ENCODE measurements around the gene WFDC2. TPM values are rescaled to one million over a fixed set of nuclear protein-coding genes. Genes with fewer than 3 reads are reported as not detected.

The WFDC2 gene
- total and polyA plus RNA-seq, 2 experiments from 2014 or later: 12.6 to 99.1 TPM

DNA sequence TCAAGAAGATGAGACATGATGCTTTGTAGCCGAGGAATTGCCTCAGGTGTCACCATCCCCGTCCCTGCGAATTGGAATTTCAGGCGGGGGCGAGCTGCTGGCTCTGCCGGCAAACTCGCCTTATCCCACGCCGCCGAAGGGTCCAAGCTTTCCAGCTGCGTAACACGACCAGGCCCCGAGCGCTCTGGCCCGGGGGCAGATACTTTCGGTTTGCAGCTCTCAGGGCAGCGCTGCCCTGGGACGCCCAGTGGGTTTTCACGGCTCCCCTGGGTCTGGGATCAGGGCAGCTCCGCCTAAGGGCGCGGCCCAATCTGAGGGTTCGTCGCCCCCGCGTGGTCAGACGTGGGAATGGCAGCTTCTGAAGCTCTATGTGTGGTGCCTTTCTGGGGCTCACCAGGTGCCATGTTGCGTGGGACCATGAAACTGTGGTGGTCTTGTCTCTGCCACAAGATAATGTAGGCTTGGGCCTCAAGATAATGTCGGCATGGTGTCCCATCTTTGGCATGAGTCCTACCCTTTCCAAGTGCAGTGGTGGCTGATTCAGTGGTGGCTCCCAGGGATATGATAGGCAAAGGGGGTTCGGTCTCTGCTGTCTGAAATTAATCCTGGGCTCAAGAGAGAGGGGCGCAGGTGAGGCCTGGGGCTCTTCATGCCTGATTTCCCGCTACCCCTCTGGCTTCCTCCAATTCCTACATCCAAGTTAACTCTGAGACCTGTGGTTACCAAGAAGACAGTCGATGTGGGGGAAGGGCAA is 32.6 kb upstream of the WFDC2 start:
- H3K27me3 ChIP-seq: no peaks in the 10 kb centered on the region
- TF ChIP-seq, protein P1, sequence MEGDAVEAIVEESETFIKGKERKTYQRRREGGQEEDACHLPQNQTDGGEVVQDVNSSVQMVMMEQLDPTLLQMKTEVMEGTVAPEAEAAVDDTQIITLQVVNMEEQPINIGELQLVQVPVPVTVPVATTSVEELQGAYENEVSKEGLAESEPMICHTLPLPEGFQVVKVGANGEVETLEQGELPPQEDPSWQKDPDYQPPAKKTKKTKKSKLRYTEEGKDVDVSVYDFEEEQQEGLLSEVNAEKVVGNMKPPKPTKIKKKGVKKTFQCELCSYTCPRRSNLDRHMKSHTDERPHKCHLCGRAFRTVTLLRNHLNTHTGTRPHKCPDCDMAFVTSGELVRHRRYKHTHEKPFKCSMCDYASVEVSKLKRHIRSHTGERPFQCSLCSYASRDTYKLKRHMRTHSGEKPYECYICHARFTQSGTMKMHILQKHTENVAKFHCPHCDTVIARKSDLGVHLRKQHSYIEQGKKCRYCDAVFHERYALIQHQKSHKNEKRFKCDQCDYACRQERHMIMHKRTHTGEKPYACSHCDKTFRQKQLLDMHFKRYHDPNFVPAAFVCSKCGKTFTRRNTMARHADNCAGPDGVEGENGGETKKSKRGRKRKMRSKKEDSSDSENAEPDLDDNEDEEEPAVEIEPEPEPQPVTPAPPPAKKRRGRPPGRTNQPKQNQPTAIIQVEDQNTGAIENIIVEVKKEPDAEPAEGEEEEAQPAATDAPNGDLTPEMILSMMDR (IDR thresholded peaks at IDR 0.05; ENCODE audit: poor library complexity): peak; percentile 95
- TF ChIP-seq EZH2 (IDR thresholded peaks at IDR 0.05; ENCODE audit: borderline replicate concordance) (no peak), EZH2phosphoT487 (IDR thresholded peaks at IDR 0.05; ENCODE audit: low read depth, severe bottlenecking, unreplicated experiment) (no peak)
- DNase-seq (ENCODE audit: low spot score): peak; percentile 92
- WGBS (ENCODE audit: low lambda C conversion rate, missing lambda C conversion rate): 14% methylated on average over 33 of the region's 33 CpGs
- H3K4me1 ChIP-seq (ENCODE audit: insufficient read depth): no peaks in the 10 kb centered on the region
- H3K79me2 ChIP-seq: no peaks in the 10 kb centered on the region
- H3K36me3 ChIP-seq (replicated peaks; ENCODE audit: insufficient read depth, low read depth): no peaks in the 10 kb centered on the region
- no peaks in the 10 kb centered on the region for H4K20me1 ChIP-seq (ENCODE audit: insufficient read depth, poor library complexity, severe bottlenecking)
- H3K4me3 ChIP-seq: peak overlapping the region; percentile 76
- peak overlapping the region; percentile 47 for H3K27ac ChIP-seq
- no peaks in the 10 kb centered on the region for H3K9me3 ChIP-seq (ENCODE audit: low read depth)
- H3K9me2 ChIP-seq (replicated peaks; ENCODE audit: insufficient read depth): no peaks in the 10 kb centered on the region
- peak overlapping the region; percentile 72 for H2AFZ ChIP-seq
- peak overlapping the region; percentile 78 for H3K4me2 ChIP-seq

DNA sequence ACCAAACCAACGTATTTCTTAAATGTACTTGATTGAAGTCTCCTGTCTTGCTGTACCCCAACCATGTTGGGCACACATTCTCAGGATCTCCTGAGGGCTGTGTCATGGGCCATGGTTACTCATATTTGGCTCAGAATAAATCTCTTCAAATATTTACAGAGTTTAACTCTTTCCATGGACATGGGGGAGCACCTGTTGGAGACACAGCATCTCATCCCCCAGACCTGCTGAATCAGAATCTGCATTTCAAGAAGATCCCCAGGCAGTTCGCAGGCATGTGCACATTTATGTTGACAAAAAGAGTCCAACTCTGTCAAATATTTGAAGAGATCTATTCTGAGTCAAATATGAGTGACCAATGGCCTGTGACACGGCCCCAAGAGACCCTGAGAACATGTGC is 29.1 kb upstream of the WFDC2 start:
- Histone ChIP-seq H3K27ac (no peak overlapping the region), H4K20me1 (ENCODE audit: insufficient read depth, poor library complexity, severe bottlenecking) (no peaks in the 10 kb centered on the region), H3K9me3 (ENCODE audit: low read depth) (no peaks in the 10 kb centered on the region), H2AFZ (no peak overlapping the region), H3K9me2 (replicated peaks; ENCODE audit: insufficient read depth) (no peaks in the 10 kb centered on the region), H3K4me2 (no peak overlapping the region), H3K4me1 (ENCODE audit: insufficient read depth) (peaks cover 3% of the 10 kb centered on the region), H3K27me3 (no peaks in the 10 kb centered on the region), H3K4me3 (no peak overlapping the region), H3K79me2 (no peaks in the 10 kb centered on the region), H3K36me3 (replicated peaks; ENCODE audit: insufficient read depth, low read depth) (no peaks in the 10 kb centered on the region)
- no peak for DNase-seq (ENCODE audit: low spot score)
- TF ChIP-seq EZH2phosphoT487 (IDR thresholded peaks at IDR 0.05; ENCODE audit: low read depth, severe bottlenecking, unreplicated experiment) (no peak), EZH2 (IDR thresholded peaks at IDR 0.05; ENCODE audit: borderline replicate concordance) (no peak)
- TF ChIP-seq, protein P1 (IDR thresholded peaks at IDR 0.05; ENCODE audit: poor library complexity): no peak
- 85% methylated on average over 3 of the region's 3 CpGs for WGBS (ENCODE audit: low lambda C conversion rate, missing lambda C conversion rate)

DNA sequence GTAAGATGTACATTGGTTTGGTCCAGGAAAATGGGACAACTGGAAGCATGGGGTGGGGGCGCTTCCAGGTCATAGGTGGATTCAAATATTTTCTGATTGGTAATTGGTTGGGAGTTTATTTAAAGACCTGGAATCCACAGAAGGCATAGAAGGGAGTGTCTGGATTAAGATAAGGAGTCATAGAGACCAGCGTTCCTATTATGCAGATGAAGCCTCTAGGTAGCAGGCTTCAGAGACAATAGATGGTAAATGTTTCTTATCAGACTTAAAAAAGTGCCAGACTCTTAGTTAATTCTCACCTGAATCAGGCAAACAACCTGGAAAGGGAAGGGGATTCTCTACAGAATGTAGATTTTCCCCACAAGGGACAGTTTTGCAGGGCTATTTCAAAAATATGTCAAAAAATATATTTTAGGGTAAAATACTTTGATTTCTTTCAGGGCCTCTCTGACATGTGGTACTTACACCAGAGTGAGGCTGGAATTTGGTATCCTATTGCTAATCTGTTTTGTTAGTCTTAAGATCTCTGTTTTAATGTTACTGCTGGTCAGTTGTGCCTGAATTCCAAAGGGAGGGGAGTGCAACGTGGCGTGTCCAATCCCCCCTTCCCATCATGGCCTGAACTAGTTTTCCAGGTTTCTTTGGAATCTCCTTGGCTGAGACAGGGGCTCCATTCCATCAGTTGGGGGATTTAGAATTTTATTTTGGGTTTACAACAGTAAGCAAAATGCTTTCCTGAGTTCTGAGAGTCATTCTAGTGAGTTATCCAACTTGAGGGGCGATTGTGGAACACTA is 28.5 kb upstream of the WFDC2 start:
- DNase-seq (ENCODE audit: low spot score): no peak
- Histone ChIP-seq H3K79me2 (no peaks in the 10 kb centered on the region), H3K36me3 (replicated peaks; ENCODE audit: insufficient read depth, low read depth) (no peaks in the 10 kb centered on the region), H3K27ac (peak overlapping the region; percentile 31), H3K4me3 (no peak overlapping the region), H3K27me3 (no peaks in the 10 kb centered on the region), H2AFZ (no peak overlapping the region), H3K4me2 (no peak overlapping the region), H3K9me2 (replicated peaks; ENCODE audit: insufficient read depth) (no peaks in the 10 kb centered on the region), H3K9me3 (ENCODE audit: low read depth) (no peaks in the 10 kb centered on the region), H4K20me1 (ENCODE audit: insufficient read depth, poor library complexity, severe bottlenecking) (no peaks in the 10 kb centered on the region), H3K4me1 (ENCODE audit: insufficient read depth) (peaks cover 3% of the 10 kb centered on the region)
- WGBS (ENCODE audit: low lambda C conversion rate, missing lambda C conversion rate): 42% methylated on average over 5 of the region's 5 CpGs
- TF ChIP-seq EZH2phosphoT487 (IDR thresholded peaks at IDR 0.05; ENCODE audit: low read depth, severe bottlenecking, unreplicated experiment): no peak
- no peak for TF ChIP-seq EZH2 (IDR thresholded peaks at IDR 0.05; ENCODE audit: borderline replicate concordance)
- TF ChIP-seq, protein P1 (IDR thresholded peaks at IDR 0.05; ENCODE audit: poor library complexity): no peak

Data from hepatocyte (in vitro differentiated cells).